Right renal cortex interstitium (tissue), 3 donors: ENCODE measurements around the gene C1QB. TPM values are rescaled to one million over a fixed set of nuclear protein-coding genes. Genes with fewer than 3 reads are reported as not detected.

Experiments
- DNase-seq, 3 donors: peaks; one replicate each; pipeline ENCODE4 v3.0.0-alpha.2; 2013; ENCODE audit warnings: low read depth in 3 of 3, low spot score in 2 of 3
- polyA plus RNA-seq, 3 donors: library from polyadenylated mRNA; unstranded; fragments of 120-200 nt; gene quantifications; one replicate each; pipeline ENCODE4 v1.2.1, GENCODE V29; 2013; ENCODE audit not compliant: insufficient read length in 3 of 3

Gene C1QB
- 10 to 100 TPM in 1 of 3 donors, 1 to 10 TPM in 2; 6.2 to 10.1 (median 7.4) TPM for polyA plus RNA-seq

- no peak for DNase-seq
These were observed at the start of gene C1QB for GRCh38 chr1:22652881-22653316. C1QB (plus strand) TSS chr1:22653236; CDS start chr1:22659463, 6,227 bp downstream.

GRCh38 chr1:22606161-22606560 is 46.9 kb upstream of the C1QB start:
- DNase-seq, result no peak

DNA sequence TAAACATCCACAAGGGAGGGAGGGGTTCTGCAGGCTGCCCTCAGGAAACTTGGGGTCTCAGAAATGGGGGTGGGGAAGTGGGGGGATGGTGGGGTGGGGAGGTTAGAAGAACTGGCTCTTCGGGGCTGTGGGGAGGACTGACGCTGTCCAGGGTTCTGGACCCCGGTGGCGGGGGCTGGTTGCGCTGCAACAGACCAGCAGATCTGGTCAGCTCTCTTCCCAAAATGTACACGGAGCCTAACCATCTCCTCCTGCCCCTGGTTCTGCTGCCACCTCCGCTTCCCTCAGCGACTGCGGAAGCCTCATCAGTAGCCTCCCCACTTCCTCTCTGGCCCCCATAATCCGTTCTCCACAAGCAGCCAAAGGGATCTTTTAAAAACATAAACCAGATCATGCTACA is 45.9 kb upstream of the C1QB start:
- no peak for DNase-seq

GRCh38 chr1:22608361-22608760 is 44.7 kb upstream of the C1QB start:
- no peak for DNase-seq

DNA sequence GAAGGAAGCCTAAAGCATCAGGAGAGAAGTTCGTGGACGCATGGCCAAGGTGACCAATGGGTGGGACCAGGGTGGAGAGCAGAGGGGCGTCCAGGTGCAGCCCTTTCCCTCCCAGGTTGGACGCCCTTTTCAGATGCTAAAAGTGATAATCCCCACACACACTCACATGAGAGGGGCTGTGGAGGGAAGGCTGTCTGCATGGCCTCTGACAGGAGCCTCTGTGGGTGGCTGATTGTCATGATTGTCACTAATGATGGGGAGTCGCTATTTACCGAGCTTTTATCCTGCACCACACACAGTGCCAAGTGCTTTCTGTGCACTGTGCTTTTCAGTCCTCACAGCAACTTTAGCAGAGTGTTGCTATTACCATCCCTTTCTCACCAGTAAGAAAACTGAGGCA is 43.7 kb upstream of the C1QB start:
- DNase-seq, result no peak

- peak; percentile 66 to 74 (median 71) for DNase-seq
These were observed 41.5 kb upstream of the C1QB start for GRCh38 chr1:22611530-22611947.

- DNase-seq, result no peak
These were observed 40.1 kb upstream of the C1QB start for GRCh38 chr1:22612671-22613571.

GRCh38 chr1:22613572-22613918 is 39.5 kb upstream of the C1QB start:
- no peak for DNase-seq

DNA sequence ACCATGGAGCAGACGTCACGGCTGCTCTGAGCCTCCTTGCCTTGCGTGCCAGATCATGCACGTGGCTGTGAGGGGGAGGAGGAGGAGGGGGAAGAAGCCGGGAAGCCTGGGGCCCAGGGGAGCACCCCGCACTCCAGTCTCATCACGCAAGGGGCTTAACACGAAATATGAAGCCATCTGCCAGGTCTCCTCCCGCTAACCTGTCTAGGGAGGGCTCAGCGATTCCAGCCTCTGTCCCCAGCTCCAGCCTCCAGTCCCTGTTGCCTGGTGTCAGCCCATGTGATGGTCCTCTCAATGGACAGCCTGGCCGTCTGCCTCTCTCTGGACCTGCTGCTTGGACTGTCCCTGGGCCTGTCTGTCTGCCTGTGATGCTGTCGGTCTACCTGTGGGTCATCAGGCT is 39.1 kb upstream of the C1QB start:
- no peak for DNase-seq

GRCh38 chr1:22615886-22616285 is 37.1 kb upstream of the C1QB start:
- DNase-seq, result no peak

- no peak for DNase-seq
These were observed 36.5 kb upstream of the C1QB start for GRCh38 chr1:22616571-22616970.

GRCh38 chr1:22618056-22618455 is 35.0 kb upstream of the C1QB start:
- DNase-seq, result no peak

- no peak for DNase-seq
These were observed 33.8 kb upstream of the C1QB start for GRCh38 chr1:22619252-22619651.

- no peak for DNase-seq
These were observed 33.2 kb upstream of the C1QB start for GRCh38 chr1:22619798-22620197.

DNA sequence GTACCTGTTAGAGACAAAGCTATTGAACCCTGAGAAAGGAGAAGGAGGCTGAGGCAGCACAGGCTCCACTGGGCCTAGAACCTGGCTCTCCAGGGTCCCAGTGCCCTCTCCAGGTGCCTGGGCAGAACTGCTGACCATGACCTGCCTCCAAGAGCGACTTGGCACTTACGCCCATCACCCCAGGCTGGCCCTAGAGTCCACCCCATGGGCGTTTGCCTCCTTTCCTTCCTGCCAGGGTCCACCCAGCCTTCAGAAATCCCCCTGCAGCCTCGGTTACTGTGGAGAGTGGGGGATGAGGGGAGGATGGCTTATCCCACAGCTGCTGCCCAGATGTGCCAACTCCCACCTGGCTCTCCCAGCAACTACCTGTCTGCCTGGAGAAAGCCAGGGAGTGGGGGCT is 31.3 kb upstream of the C1QB start:
- DNase-seq, result no peak

DNA sequence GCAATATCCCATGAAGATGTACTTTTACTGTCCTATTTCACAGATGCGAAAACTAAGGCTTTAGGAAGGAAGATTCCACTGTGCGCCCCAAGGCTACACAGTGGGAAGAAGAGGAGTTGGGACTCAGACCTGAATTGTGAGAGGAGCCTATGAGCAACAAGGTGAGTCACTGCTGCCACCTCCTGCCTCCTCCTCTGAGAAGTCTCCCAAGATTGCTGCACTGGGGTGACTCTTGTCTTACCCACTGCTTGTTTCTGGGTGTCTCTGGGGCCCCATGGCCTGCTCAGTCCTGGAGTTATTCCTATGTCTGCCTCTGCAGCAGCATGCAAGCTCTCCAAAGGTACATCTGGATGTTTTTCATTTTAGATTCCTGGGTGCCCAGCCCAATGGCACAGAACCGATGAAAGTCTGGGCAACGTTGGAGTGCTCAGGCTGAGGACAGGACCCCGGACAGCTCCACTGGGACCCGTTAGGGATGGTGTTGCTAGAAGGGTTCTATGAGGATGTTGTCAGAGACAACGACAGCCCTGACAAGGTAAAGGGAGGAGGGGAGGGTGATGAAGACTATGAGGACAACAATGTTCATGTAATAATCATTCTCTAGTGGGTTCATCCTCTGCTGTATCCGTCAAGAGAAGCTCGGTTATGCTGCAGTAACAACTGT is 27.6 kb upstream of the C1QB start:
- no peak for DNase-seq

DNA sequence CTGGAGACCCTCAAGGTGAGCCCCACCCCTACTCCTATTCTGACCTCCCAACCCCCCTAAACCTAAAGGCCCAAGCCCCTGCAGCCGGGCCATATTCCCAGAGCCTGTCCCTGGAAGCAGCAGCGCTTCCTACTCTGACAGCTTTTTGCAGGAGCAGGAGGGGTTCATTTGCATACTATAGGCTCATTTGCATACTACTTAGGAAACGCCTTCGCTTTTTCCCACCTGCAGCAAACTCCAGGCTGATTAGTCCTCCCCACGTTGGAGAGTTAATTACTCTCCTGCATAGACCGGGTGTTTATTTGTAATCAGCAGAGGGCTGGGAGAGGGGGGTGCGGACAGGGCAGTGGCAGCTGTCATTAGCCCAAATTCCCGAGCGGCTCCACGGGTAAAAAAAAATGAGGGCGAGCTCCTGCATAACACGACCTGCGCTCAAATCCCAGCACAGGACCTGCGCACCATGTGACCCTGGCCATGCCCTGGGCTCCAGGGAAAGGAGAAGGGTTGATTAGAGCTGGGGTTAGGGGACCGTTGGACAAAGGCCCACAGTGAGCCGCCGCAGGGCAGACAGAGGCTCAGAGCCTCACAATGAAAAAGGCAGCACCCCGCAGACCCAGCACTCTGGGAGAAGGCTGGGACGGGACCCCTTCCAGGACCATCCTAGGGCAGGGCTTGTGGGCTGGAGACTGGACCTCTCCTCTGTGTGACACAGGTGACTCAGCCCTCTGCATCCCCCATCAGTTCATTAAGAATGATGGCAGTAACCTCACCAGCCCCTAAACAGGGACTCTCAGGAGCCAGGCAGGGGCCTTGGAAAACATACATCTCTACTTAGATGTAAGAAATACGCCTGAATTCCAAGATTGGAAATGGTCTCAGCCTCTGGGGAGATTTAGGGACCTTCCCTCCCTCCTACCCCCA is 26.5 kb upstream of the C1QB start:
- no peak for DNase-seq

DNA sequence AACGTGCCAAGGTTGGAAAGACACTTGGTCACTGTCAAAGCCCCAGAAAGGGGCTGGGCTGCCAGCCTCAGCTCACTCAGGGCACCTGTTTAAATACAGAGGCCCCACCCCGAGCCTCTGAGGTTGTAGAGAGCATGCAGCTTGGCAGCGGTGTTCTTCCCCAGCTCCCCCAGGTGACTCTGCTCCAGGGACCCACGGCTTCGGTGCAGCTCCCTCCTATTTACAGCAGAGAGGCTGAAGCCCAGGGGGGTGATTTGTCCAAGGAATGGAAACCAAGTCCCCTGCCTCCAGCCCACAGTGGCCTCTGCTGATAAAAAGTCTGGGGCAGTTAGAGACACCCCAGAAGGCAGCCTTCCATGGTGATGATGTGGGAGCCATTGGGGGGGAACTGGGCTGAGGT is 25.7 kb upstream of the C1QB start:
- DNase-seq, result no peak

DNA sequence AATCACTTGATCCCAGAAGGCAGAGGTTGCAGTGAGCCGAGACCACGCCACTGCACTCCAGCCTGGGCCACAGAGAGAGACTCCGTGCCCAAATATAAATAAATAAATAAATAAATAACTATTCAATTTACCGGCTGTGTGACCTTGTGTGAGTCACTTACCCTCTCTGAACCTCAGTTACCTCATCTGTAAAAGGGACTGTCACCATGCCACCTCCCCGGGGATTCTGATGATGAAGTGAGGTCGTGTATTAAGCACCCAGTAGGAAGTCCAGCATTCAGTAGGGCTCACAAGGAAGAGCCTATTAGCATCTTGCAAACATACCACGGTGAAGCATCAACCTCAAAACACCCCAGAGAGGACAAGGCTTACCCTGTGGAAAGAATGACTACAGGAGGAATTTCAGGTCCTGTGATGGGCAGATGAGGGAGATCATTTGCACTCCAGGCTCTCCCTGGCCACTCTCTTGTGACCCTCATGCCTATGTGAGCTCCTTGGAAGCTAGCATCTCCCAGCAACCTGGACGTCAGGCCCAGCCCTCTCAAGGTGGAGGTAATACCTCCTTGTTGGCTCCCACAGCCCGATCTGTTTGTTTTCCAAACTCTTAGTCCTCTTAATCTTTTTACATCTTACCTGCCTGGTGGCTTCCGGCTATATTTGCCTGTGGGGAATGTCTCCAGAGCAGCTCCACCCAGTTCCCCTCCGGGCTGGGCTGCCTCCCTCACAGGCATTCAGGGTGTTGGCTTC is 24.2 kb upstream of the C1QB start:
- no peak for DNase-seq

DNA sequence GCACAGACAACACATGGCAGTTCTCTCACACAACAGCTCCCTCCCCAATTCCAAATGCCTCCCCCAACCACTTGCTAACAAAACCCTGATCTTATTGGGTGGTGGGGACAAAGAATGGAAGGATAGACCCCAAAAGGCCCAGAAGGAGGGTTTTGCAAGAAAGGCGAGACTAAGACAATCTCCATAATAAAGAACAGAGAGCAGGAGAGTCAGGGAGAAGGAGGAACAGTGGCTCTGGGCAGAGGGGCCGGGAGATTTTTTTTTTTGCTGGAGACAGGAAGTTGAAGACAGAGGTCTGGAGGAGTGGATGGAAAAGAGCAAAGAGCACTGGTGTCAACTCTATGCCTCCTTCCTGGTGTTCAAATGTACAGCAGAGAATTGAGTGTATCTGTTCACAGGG is 23.1 kb upstream of the C1QB start:
- DNase-seq, result no peak
